Stimulated activated memory B cell treated with anti-CD40 and anti-IgM and Interleukin-4, amounts not matched to agents 10 μg/mL and 1 μg/mL and 100 μg/mL, for 72 hours (primary cell): ENCODE data around the gene SPACA5.

ENCODE experiments used
- ATAC-seq: fragments of 150-1000 bp; cut with Tn5 transposase; 2 replicates; pipeline ENCODE4 v1.10.0; 2021
- H3K27ac Mint-ChIP-seq: one replicate; pipeline ENCODE4 v1.8.0; 2022; ENCODE audit warnings: mild to moderate bottlenecking, mixed read lengths
- H3K27me3 Mint-ChIP-seq: one replicate; pipeline ENCODE4 v1.8.0; 2022; ENCODE audit warnings: mixed read lengths
- H3K36me3 Mint-ChIP-seq: one replicate; pipeline ENCODE4 v1.8.0; 2022; ENCODE audit warnings: mixed read lengths
- H3K4me1 Mint-ChIP-seq: one replicate; pipeline ENCODE4 v1.8.0; 2022; ENCODE audit warnings: mixed read lengths
- H3K4me3 Mint-ChIP-seq: one replicate; pipeline ENCODE4 v1.8.0; 2022; ENCODE audit warnings: mild to moderate bottlenecking, moderate library complexity, mixed read lengths
- H3K9me3 Mint-ChIP-seq: one replicate; pipeline ENCODE4 v1.8.0; 2022; ENCODE audit warnings: mixed read lengths

The SPACA5 gene

DNA sequence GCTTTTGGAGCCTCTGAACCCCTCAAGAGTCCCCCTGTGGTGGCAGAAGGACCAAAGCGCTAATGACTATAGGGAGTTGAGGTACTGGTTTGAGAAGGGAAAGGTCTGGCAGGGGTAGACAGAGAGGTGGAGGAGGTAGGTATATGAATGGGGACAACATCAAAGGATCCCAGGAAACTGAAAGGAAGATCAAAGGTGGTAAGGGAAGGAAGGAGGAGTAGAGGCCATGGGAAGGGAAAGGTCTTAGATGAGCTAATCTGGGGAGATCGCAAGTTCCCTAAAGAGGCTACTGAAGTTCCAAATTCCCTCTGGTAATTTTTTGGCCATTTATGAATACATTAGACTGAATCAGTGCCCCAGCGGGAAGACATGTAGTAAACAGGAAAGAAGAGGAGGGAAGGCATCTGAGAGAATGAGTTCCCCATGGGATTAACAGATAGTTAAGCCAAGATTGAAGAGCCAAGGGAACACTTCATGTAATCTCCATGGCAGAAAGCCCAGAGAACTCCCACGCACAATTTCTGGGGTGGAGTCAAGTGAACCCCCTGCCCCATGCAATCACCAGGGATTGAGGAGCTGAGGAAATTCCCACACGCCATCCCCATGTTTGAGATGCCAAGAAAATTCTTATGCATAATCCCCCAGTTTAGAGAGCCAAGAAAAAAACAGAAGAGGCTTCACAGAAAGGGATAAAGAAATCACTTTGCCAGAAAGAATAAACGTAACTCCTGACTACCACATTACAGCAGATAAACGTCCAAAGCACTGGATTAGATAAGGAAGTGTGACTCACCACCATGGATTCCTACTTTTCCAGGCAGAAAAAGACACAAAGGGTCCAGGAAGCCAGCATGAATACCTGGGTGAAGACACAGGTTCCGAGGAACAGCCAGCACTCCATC lies 38.9 kb downstream of the SPACA5 start:
- peaks cover 21% of the 10 kb centered on the region for H3K36me3 Mint-ChIP-seq
- no peak overlapping the region for H3K4me3 Mint-ChIP-seq
- H3K27me3 Mint-ChIP-seq, result no peaks in the 10 kb centered on the region
- ATAC-seq, result no peak
- H3K27ac Mint-ChIP-seq, result no peak overlapping the region
- peaks cover 5% of the 10 kb centered on the region for H3K4me1 Mint-ChIP-seq
- H3K9me3 Mint-ChIP-seq, result no peaks in the 10 kb centered on the region

GRCh38 chrX:48046846-48047245 lies 40.1 kb downstream of the SPACA5 start:
- Mint-ChIP-seq H3K9me3 (no peaks in the 10 kb centered on the region), H3K27ac (no peak overlapping the region)

DNA sequence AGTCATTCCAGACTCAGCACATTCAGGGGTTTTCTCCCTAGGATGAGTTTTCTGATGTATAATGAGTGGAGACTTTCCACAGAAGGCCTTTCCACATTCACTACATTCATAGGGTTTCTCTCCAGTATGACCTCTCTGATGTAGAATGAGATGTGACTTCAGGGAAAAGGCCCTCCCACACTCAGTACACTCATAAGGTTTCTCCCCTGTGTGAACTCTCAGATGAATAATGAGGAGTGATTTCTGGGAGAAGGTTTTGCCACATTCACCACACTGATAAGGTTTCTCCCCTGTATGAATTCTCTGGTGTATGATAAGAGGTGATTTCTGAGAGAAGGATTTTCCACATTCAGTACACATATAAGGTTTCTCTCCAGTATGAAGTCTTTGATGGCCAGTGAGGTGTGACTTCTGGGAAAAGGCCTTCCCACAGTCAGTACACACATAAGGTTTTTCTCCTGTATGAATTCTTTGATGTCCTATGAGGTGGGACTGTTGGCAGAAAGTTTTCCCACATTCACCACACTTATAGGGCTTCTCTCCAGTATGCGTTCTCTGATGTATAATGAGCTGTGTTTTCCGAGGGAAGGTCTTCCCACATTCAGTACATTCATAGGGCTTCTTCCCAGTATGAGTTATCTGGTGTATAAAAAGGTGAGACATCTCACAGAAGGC lies 52.0 kb downstream of the SPACA5 start:
- Mint-ChIP-seq H3K4me1 (no peaks in the 10 kb centered on the region), H3K27me3 (no peaks in the 10 kb centered on the region), H3K27ac (no peak overlapping the region), H3K4me3 (no peak overlapping the region), H3K36me3 (peaks cover 59% of the 10 kb centered on the region), H3K9me3 (no peaks in the 10 kb centered on the region)
- ATAC-seq, result no peak

More at GRCh38 chrX:48046846-48047245, 40.1 kb downstream of the SPACA5 start:
- peaks cover 5% of the 10 kb centered on the region for H3K4me1 Mint-ChIP-seq
- H3K4me3 Mint-ChIP-seq, result no peak overlapping the region
- no peaks in the 10 kb centered on the region for H3K27me3 Mint-ChIP-seq
- peaks cover 21% of the 10 kb centered on the region for H3K36me3 Mint-ChIP-seq
- no peak for ATAC-seq

DNA sequence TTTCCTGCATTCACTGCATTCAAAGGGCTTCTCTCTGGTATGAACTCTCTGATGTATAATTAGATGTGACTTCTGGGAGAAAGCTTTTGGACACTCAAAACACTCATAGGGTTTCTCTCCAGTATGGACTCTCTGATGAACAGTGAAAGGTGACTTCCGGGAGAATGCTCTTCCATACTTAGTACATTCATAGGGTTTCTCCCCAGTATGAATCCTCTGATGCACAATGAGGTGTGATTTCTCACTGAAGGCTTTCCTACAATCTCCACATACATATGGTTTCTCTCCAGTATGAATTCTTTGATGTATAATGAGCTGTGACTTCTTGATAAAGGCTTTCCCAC lies 52.5 kb downstream of the SPACA5 start:
- no peaks in the 10 kb centered on the region for H3K4me1 Mint-ChIP-seq
- ATAC-seq, result no peak
- no peak overlapping the region for H3K27ac Mint-ChIP-seq
- H3K36me3 Mint-ChIP-seq, result peaks cover 59% of the 10 kb centered on the region
- no peaks in the 10 kb centered on the region for H3K27me3 Mint-ChIP-seq
- no peak overlapping the region for H3K4me3 Mint-ChIP-seq
- H3K9me3 Mint-ChIP-seq, result no peaks in the 10 kb centered on the region
